ES-I3 (cell line): Measurements from ENCODE around the gene PNCK.

ENCODE experiments used
- H3K36me3 ChIP-seq: 2 replicates; pipeline ENCODE4 v1.6.1; 2013; ENCODE audit warnings: mild to moderate bottlenecking, low read length, control low read depth, moderate library complexity; ENCODE audit not compliant: insufficient read depth
- H3K4me1 ChIP-seq: 2 replicates; pipeline ENCODE4 v1.6.1; 2013; ENCODE audit warnings: mild to moderate bottlenecking, control low read depth, low read length; ENCODE audit not compliant: insufficient read depth
- H3K9ac ChIP-seq: 2 replicates; pipeline ENCODE4 v1.6.1; 2013; ENCODE audit warnings: low read depth, mild to moderate bottlenecking, low read length, moderate library complexity
- H3K9me3 ChIP-seq: 2 replicates; pipeline ENCODE4 v1.6.1; 2013; ENCODE audit warnings: mild to moderate bottlenecking, low read length, moderate library complexity; ENCODE audit not compliant: control insufficient read depth, insufficient read depth

PNCK gene

GRCh38 chrX:153648358-153649177 lies 25.0 kb downstream of the PNCK start:
- H3K9me3 ChIP-seq: no peaks in the 10 kb centered on the region
- no peaks in the 10 kb centered on the region for H3K36me3 ChIP-seq
- no peak overlapping the region for H3K9ac ChIP-seq
- peaks cover 3% of the 10 kb centered on the region; the same call in 1 of the 2 replicates for H3K4me1 ChIP-seq

GRCh38 chrX:153647461-153648357 lies 25.9 kb downstream of the PNCK start:
- peaks cover 6% of the 10 kb centered on the region; the same call in 1 of the 2 replicates for H3K4me1 ChIP-seq
- no peaks in the 10 kb centered on the region for H3K36me3 ChIP-seq
- H3K9ac ChIP-seq: peak overlapping the region; percentile 18; the same call in 1 of the 2 replicates
- no peaks in the 10 kb centered on the region for H3K9me3 ChIP-seq

GRCh38 chrX:153646620-153647373 lies 26.8 kb downstream of the PNCK start, which contains the start of gene DUSP9:
DUSP9 (plus strand) TSS chrX:153647203; CDS start chrX:153647954, 751 bp downstream.
- H3K4me1 ChIP-seq: peaks cover 7% of the 10 kb centered on the region; the same call in 1 of the 2 replicates
- peak within 1 kb of the TSS; percentile 18; the same call in 1 of the 2 replicates for H3K9ac ChIP-seq
- H3K9me3 ChIP-seq: no peaks in the 10 kb centered on the region
- H3K36me3 ChIP-seq: no peaks in the 10 kb centered on the region

GRCh38 chrX:153645921-153646488 lies 27.6 kb downstream of the PNCK start:
- peaks cover 11% of the 10 kb centered on the region; the same call in 1 of the 2 replicates for H3K4me1 ChIP-seq
- H3K9me3 ChIP-seq: no peaks in the 10 kb centered on the region
- H3K36me3 ChIP-seq: no peaks in the 10 kb centered on the region
- H3K9ac ChIP-seq: no peak overlapping the region

GRCh38 chrX:153645151-153645550 lies 28.5 kb downstream of the PNCK start:
- Histone ChIP-seq H3K9me3 (no peaks in the 10 kb centered on the region), H3K9ac (no peak overlapping the region), H3K36me3 (no peaks in the 10 kb centered on the region), H3K4me1 (peaks cover 11% of the 10 kb centered on the region; the same call in 1 of the 2 replicates)

GRCh38 chrX:153644356-153645125 lies 29.1 kb downstream of the PNCK start:
- Histone ChIP-seq H3K9me3 (no peaks in the 10 kb centered on the region), H3K36me3 (no peaks in the 10 kb centered on the region), H3K9ac (peak overlapping the region; percentile 50; the same call in 1 of the 2 replicates), H3K4me1 (peaks cover 8% of the 10 kb centered on the region; the same call in 1 of the 2 replicates)

- Histone ChIP-seq H3K36me3 (no peaks in the 10 kb centered on the region), H3K9ac (peak overlapping the region; percentile 56; the same call in 1 of the 2 replicates), H3K4me1 (peaks cover 8% of the 10 kb centered on the region; the same call in 1 of the 2 replicates), H3K9me3 (no peaks in the 10 kb centered on the region)
Observed at GRCh38 chrX:153643431-153644351, 29.9 kb downstream of the PNCK start.

GRCh38 chrX:153642655-153643430 lies 30.8 kb downstream of the PNCK start:
- peaks cover 8% of the 10 kb centered on the region; the same call in 1 of the 2 replicates for H3K4me1 ChIP-seq
- no peaks in the 10 kb centered on the region for H3K9me3 ChIP-seq
- H3K36me3 ChIP-seq: no peaks in the 10 kb centered on the region
- peak overlapping the region; percentile 56; the same call in 1 of the 2 replicates for H3K9ac ChIP-seq

GRCh38 chrX:153642051-153642654 lies 31.5 kb downstream of the PNCK start:
- no peaks in the 10 kb centered on the region for H3K9me3 ChIP-seq
- peak overlapping the region; percentile 46; the same call in 1 of the 2 replicates for H3K9ac ChIP-seq
- H3K36me3 ChIP-seq: no peaks in the 10 kb centered on the region
- H3K4me1 ChIP-seq: peaks cover 8% of the 10 kb centered on the region; the same call in 1 of the 2 replicates

- Histone ChIP-seq H3K4me1 (peaks cover 8% of the 10 kb centered on the region; the same call in 1 of the 2 replicates), H3K9me3 (no peaks in the 10 kb centered on the region), H3K9ac (peak overlapping the region; percentile 46; the same call in 1 of the 2 replicates), H3K36me3 (no peaks in the 10 kb centered on the region)
Observed at GRCh38 chrX:153641627-153642026, 32.0 kb downstream of the PNCK start.
